ENCODE data around the gene LSM12. TPM values are rescaled to one million over a fixed set of nuclear protein-coding genes. Genes with fewer than 3 reads are reported as not detected.

The LSM12 gene
- total RNA-seq, 1 donor from 2014 or later: 41.8 TPM

GRCh38 chr17:43984521-43984920 is 82.0 kb downstream of the LSM12 start:
- ATAC-seq: no peak

Other genes starting within 250 kb of the LSM12 start
- 2.8 TPM for gene MPP3, start 233.5 kb downstream of the LSM12 start, total RNA-seq
- gene CD300LG, start 219.5 kb downstream of the LSM12 start, total RNA-seq: 0.28 TPM
- 0.32 TPM for gene MPP2, start 159.1 kb downstream of the LSM12 start, total RNA-seq
- gene PPY, start 124.2 kb downstream of the LSM12 start, total RNA-seq: not detected
- gene PYY, start 112.7 kb downstream of the LSM12 start, total RNA-seq: not detected
- 2.4 TPM for gene NAGS, start 62.0 kb downstream of the LSM12 start, total RNA-seq
- gene TMEM101, start 51.7 kb downstream of the LSM12 start, total RNA-seq: 23.2 TPM
- gene G6PC3, start 4.1 kb upstream of the LSM12 start, total RNA-seq: 24.0 TPM
- gene HDAC5, start 57.0 kb upstream of the LSM12 start, total RNA-seq: 32.0 TPM
- gene HROB, start 75.3 kb upstream of the LSM12 start, total RNA-seq: 6.3 TPM
- not detected for gene ASB16, start 104.0 kb upstream of the LSM12 start, total RNA-seq
- gene TMUB2, start 120.3 kb upstream of the LSM12 start, total RNA-seq: 18.2 TPM
- 61.6 TPM for gene ATXN7L3, start 133.2 kb upstream of the LSM12 start, total RNA-seq
- 60.7 TPM for gene UBTF, start 153.0 kb upstream of the LSM12 start, total RNA-seq
- not detected for gene SLC4A1, start 201.5 kb upstream of the LSM12 start, total RNA-seq
- 6.0 TPM for gene RUNDC3A, start 241.9 kb upstream of the LSM12 start, total RNA-seq

Measured in esophagus mucosa (tissue), 1 donor.